Retinal pigment epithelial cell (primary cell): Measurements from ENCODE around the gene SEMA5A.
A peak's percentile ranks its signal among the peaks of the same experiment; 100 is the strongest.

Source experiments
- DNase-seq: peaks from one replicate; pipeline ENCODE4 v3.0.0-alpha.2; 2010; ENCODE audit warnings: low read depth
- H3K4me3 ChIP-seq: 2 replicates; pipeline ENCODE4 v1.5.1; 2011; ENCODE audit warnings: mild to moderate bottlenecking, low read length, control low read depth, moderate library complexity
- CTCF ChIP-seq: conservative IDR thresholded peaks from 2 replicates; pipeline ENCODE4 v1.5.1; 2011; ENCODE audit warnings: low read depth, low read length, control low read depth, inconsistent platforms

Gene SEMA5A

GRCh38 chr5:9103290-9103689 lies 442.6 kb downstream of the SEMA5A start:
- DNase-seq, result no peak
- no peak overlapping the region for H3K4me3 ChIP-seq
- no peak for TF ChIP-seq CTCF

- H3K4me3 ChIP-seq, result no peak overlapping the region
- peak; percentile 2 for TF ChIP-seq CTCF
- no peak for DNase-seq
Measured at GRCh38 chr5:9099689-9100088, 446.2 kb downstream of the SEMA5A start.

- DNase-seq, result no peak
- no peak for TF ChIP-seq CTCF
- no peak overlapping the region for H3K4me3 ChIP-seq
Measured at GRCh38 chr5:9098990-9099389, 446.9 kb downstream of the SEMA5A start.

- no peak overlapping the region for H3K4me3 ChIP-seq
- no peak for DNase-seq
- no peak for TF ChIP-seq CTCF
Measured at GRCh38 chr5:9094582-9094981, 451.3 kb downstream of the SEMA5A start.

GRCh38 chr5:9091896-9092662 lies 453.8 kb downstream of the SEMA5A start:
- H3K4me3 ChIP-seq, result no peak overlapping the region
- no peak for TF ChIP-seq CTCF
- no peak for DNase-seq

GRCh38 chr5:9090381-9091026 lies 455.4 kb downstream of the SEMA5A start:
- no peak for DNase-seq
- H3K4me3 ChIP-seq, result no peak overlapping the region
- no peak for TF ChIP-seq CTCF

- TF ChIP-seq CTCF, result no peak
- DNase-seq, result no peak
- H3K4me3 ChIP-seq, result no peak overlapping the region
Measured at GRCh38 chr5:9089893-9090292, 456.0 kb downstream of the SEMA5A start.
